PC-9 (cell line): ENCODE measurements around the gene CNPPD1.

Experiments
- CTCF ChIP-seq: fragments of 200-600 bp; sonication (generic); conservative IDR thresholded peaks from 2 replicates; pipeline ENCODE4 v1.6.1; 2017; ENCODE audit warnings: mixed run types, antibody characterized with exemption, mild to moderate bottlenecking, moderate library complexity
- EZH2 ChIP-seq: fragments of 200-600 bp; sonication (generic); IDR thresholded peaks from 2 replicates; pipeline ENCODE4 v1.8.0; 2017; ENCODE audit warnings: antibody characterized with exemption, low read depth

- TF ChIP-seq EZH2 (no peak), CTCF (no peak)
Observed at GRCh38 chr2:219223831-219224610, 47.3 kb upstream of the CNPPD1 start.
